GM23338 (cell line): ENCODE results near the gene RAD18. TPM values are rescaled to one million over a fixed set of nuclear protein-coding genes. Genes with fewer than 3 reads are reported as not detected.

Source experiments
- ATAC-seq: fragments of 200-7000 bp; cut with Tn5 transposase; 3 replicates; pipeline ENCODE4 v1.9.1; 2020
- DNase-seq: peaks from one replicate; pipeline ENCODE4 v3.0.0-alpha.2; 2015; ENCODE audit warnings: low spot score
- H2AFZ ChIP-seq: fragments of 200-600 bp; sonication (generic); 2 replicates; pipeline ENCODE4 v1.8.0; 2016; ENCODE audit warnings: antibody characterized with exemption, mild to moderate bottlenecking, moderate library complexity
- H3F3A ChIP-seq: fragments of 200-600 bp; sonication (generic); replicated peaks from 2 replicates; pipeline ENCODE4 v1.8.0; 2017; ENCODE audit warnings: antibody characterized with exemption, mixed run types, low read depth
- H3K27ac ChIP-seq: fragments of 200-600 bp; sonication (generic); 2 replicates; pipeline ENCODE4 v1.6.1; 2016; ENCODE audit warnings: low read depth
- H3K27me3 ChIP-seq: fragments of 200-600 bp; sonication (generic); 2 replicates; pipeline ENCODE4 v1.8.0; 2016; ENCODE audit warnings: mild to moderate bottlenecking, mixed run types, moderate library complexity; ENCODE audit not compliant: insufficient read depth
- H3K36me3 ChIP-seq: fragments of 200-600 bp; sonication (generic); 2 replicates; pipeline ENCODE4 v1.8.0; 2016; ENCODE audit warnings: mild to moderate bottlenecking; ENCODE audit not compliant: insufficient read depth
- H3K4me1 ChIP-seq: fragments of 200-600 bp; sonication (generic); 2 replicates; pipeline ENCODE4 v1.8.0; 2016; ENCODE audit warnings: mild to moderate bottlenecking, moderate library complexity; ENCODE audit not compliant: insufficient read depth
- H3K4me2 ChIP-seq: fragments of 200-600 bp; sonication (generic); 2 replicates; pipeline ENCODE4 v1.7.1; 2017; ENCODE audit warnings: mixed run types
- H3K4me3 ChIP-seq: fragments of 200-600 bp; sonication (generic); 2 replicates; pipeline ENCODE4 v1.6.1; 2016; ENCODE audit warnings: mixed run types
- H3K79me2 ChIP-seq: fragments of 200-600 bp; sonication (generic); replicated peaks from 2 replicates; pipeline ENCODE4 v1.8.0; 2017; ENCODE audit warnings: mild to moderate bottlenecking; ENCODE audit not compliant: insufficient read depth
- H3K9me2 ChIP-seq: fragments of 200-600 bp; sonication (generic); 2 replicates; pipeline ENCODE4 v1.8.0; 2017; ENCODE audit not compliant: insufficient read depth
- H4K20me1 ChIP-seq: fragments of 200-600 bp; sonication (generic); replicated peaks from 2 replicates; pipeline ENCODE4 v1.8.0; 2017; ENCODE audit warnings: mild to moderate bottlenecking; ENCODE audit not compliant: insufficient read depth
- H3K27ac Mint-ChIP-seq: 2 replicates; pipeline ENCODE4 v1.8.0; 2020; ENCODE audit warnings: inconsistent platforms, mild to moderate bottlenecking, moderate library complexity, mixed read lengths
- H3K27me3 Mint-ChIP-seq: 3 replicates; pipeline ENCODE4 v1.8.0; 2022; ENCODE audit warnings: low read depth, mild to moderate bottlenecking, moderate library complexity, mixed read lengths, inconsistent platforms; ENCODE audit not compliant: insufficient read depth, poor library complexity
- H3K36me3 Mint-ChIP-seq: 3 replicates; pipeline ENCODE4 v1.8.0; 2021; ENCODE audit warnings: low read depth, mild to moderate bottlenecking, inconsistent platforms, moderate library complexity, mixed read lengths
- H3K4me1 Mint-ChIP-seq: 3 replicates; pipeline ENCODE4 v1.8.0; 2020; ENCODE audit warnings: mild to moderate bottlenecking, inconsistent platforms, mixed read lengths
- H3K4me3 Mint-ChIP-seq: 3 replicates; pipeline ENCODE4 v1.8.0; 2021; ENCODE audit warnings: moderate library complexity, mild to moderate bottlenecking, inconsistent platforms, mixed read lengths
- H3K9me3 Mint-ChIP-seq: 3 replicates; pipeline ENCODE4 v1.8.0; 2020; ENCODE audit warnings: moderate library complexity, mild to moderate bottlenecking, inconsistent platforms, mixed read lengths
- CREB1 ChIP-seq: fragments of 250-450 bp; sonication (Bioruptor Pico); IDR thresholded peaks from 2 replicates; pipeline ENCODE4 v1.5.0; 2020; ENCODE audit warnings: low read depth, mild to moderate bottlenecking, moderate library complexity
- CTCF ChIP-seq, 2 experiments: fragments of 200-600 bp in 1 of 2; sonication (generic) in 1 of 2; conservative IDR thresholded peaks; 2 replicates each; pipeline versions ENCODE4 v1.5.1 to v1.6.1; 2016 to 2017; ENCODE audit warnings: antibody characterized with exemption in 2 of 2, low read depth in 2 of 2, mild to moderate bottlenecking in 2 of 2, moderate library complexity in 1 of 2
- ETS1 ChIP-seq: IDR thresholded peaks from 2 replicates; pipeline ENCODE4 v1.6.1; 2016; ENCODE audit warnings: antibody characterized with exemption
- EZH2 ChIP-seq: fragments of 200-600 bp; sonication (generic); IDR thresholded peaks from one replicate; pipeline ENCODE4 v1.8.0; 2017; ENCODE audit warnings: antibody characterized with exemption, mild to moderate bottlenecking, low read depth; ENCODE audit not compliant: unreplicated experiment
- EZH2phosphoT487 ChIP-seq: fragments of 200-600 bp; sonication (generic); IDR thresholded peaks from one replicate; pipeline ENCODE4 v1.8.1; 2018; ENCODE audit warnings: antibody characterized with exemption; ENCODE audit not compliant: unreplicated experiment
- JUNB ChIP-seq: IDR thresholded peaks from one replicate; pipeline ENCODE4 v1.6.1; 2016; ENCODE audit warnings: antibody characterized with exemption; ENCODE audit not compliant: unreplicated experiment
- NANOG ChIP-seq: IDR thresholded peaks from 2 replicates; pipeline ENCODE4 v1.6.1; 2016; ENCODE audit warnings: antibody characterized with exemption, borderline replicate concordance
- POLR2AphosphoS5 ChIP-seq: IDR thresholded peaks from 2 replicates; pipeline ENCODE4 v1.6.1; 2016; ENCODE audit warnings: antibody characterized with exemption, low read depth
- REST ChIP-seq: IDR thresholded peaks from one replicate; pipeline ENCODE4 v1.6.1; 2018; ENCODE audit warnings: antibody characterized with exemption; ENCODE audit not compliant: unreplicated experiment
- STAT1 ChIP-seq: IDR thresholded peaks from one replicate; pipeline ENCODE4 v1.6.1; 2016; ENCODE audit warnings: antibody characterized with exemption; ENCODE audit not compliant: unreplicated experiment
- ZNF114 ChIP-seq: fragments of 250-450 bp; sonication (Bioruptor Pico); IDR thresholded peaks from 2 replicates; pipeline ENCODE4 v1.5.0; 2020; ENCODE audit warnings: mild to moderate bottlenecking, moderate library complexity
- ZNF331 ChIP-seq: fragments of 250-450 bp; sonication (Bioruptor Pico); IDR thresholded peaks from 2 replicates; pipeline ENCODE4 v1.5.0; 2020; ENCODE audit warnings: low read depth, mild to moderate bottlenecking, moderate library complexity
- ZNF462 ChIP-seq: fragments of 250-450 bp; sonication (Bioruptor Pico); IDR thresholded peaks from 2 replicates; pipeline ENCODE4 v1.5.0; 2020; ENCODE audit warnings: mild to moderate bottlenecking, moderate library complexity
- polyA plus RNA-seq: library from polyadenylated mRNA; unstranded; fragments of >200 nt; fragmentation: Nextera tagmentation; extraction: Ambion mirVana; gene quantifications from 2 replicates; pipeline ENCODE4 v1.2.1, GENCODE V29; 2016
- total RNA-seq: library from RNA; depleted of rRNA; stranded (reverse); fragments of >200 nt; shearing (Covaris generic); gene quantifications from 2 replicates; pipeline ENCODE4 v1.2.3, GENCODE V29; 2014

The RAD18 gene
- total and polyA plus RNA-seq, 2 experiments from 2014 or later: 25.4 to 40.1 TPM

GRCh38 chr3:8996216-8996615 is 32.9 kb upstream of the RAD18 start:
- no peak for TF ChIP-seq EZH2phosphoT487
- no peak for TF ChIP-seq ZNF331 (CRISPR knock-in tag)
- TF ChIP-seq CTCF (conservative IDR thresholded peaks at IDR 0.05; ENCODE audit: low read depth in 2 of 2): no peak
- TF ChIP-seq STAT1: no peak
- no peak for TF ChIP-seq ETS1
- TF ChIP-seq POLR2AphosphoS5: no peak
- TF ChIP-seq CREB1 (CRISPR knock-in tag): no peak
- no peak for TF ChIP-seq ZNF114 (CRISPR knock-in tag)
- no peak for TF ChIP-seq JUNB
- TF ChIP-seq ZNF462 (CRISPR knock-in tag): no peak
- TF ChIP-seq EZH2: no peak
- no peak for TF ChIP-seq NANOG
- no peak for TF ChIP-seq REST
- Mint-ChIP-seq H3K36me3 (no peaks in the 10 kb centered on the region; the same call in 2 of the 3 replicates), H3K27ac (no peak overlapping the region), H3K4me3 (no peak overlapping the region), H3K27me3 (peaks cover 3% of the 10 kb centered on the region), H3K4me1 (peaks cover 16% of the 10 kb centered on the region), H3K9me3 (no peaks in the 10 kb centered on the region)
- Histone ChIP-seq H3F3A (no peaks in the 10 kb centered on the region), H3K36me3 (no peaks in the 10 kb centered on the region), H4K20me1 (no peaks in the 10 kb centered on the region), H3K27me3 (no peaks in the 10 kb centered on the region), H3K27ac (no peak overlapping the region), H3K9me2 (no peaks in the 10 kb centered on the region), H3K4me2 (no peak overlapping the region), H3K4me1 (0 out of 2 replicates have a peak, but pooled peaks cover 8% of the 10 kb centered on the region), H3K79me2 (no peaks in the 10 kb centered on the region), H3K4me3 (no peak overlapping the region), H2AFZ (no peak overlapping the region)
- DNase-seq (no peak), ATAC-seq (no peak)
